ENCODE data around the gene CTNNA3. TPM values are rescaled to one million over a fixed set of nuclear protein-coding genes. Genes with fewer than 3 reads are reported as not detected.

CTNNA3 gene
- total RNA-seq, 2 donors from 2014 or later = 3.2 to 7.2 TPM

GRCh38 chr10:66259836-66260235 lies 1436.2 kb downstream of the CTNNA3 start:
- Histone ChIP-seq H3K4me1 (ENCODE audit: control insufficient read depth, insufficient read depth, low read length) (peaks cover 15% of the 10 kb centered on the region), H3K9me3 (ENCODE audit: control insufficient read depth, low read length) (peaks cover 3% of the 10 kb centered on the region), H3K4me3 (ENCODE audit: low read length) (peak overlapping the region; percentile 15), H3K27ac (ENCODE audit: low read depth, low read length) (no peak overlapping the region), H3K27me3 (ENCODE audit: control insufficient read depth, insufficient read depth, low read length, poor library complexity, severe bottlenecking) (no peaks in the 10 kb centered on the region), H3K36me3 (ENCODE audit: control insufficient read depth, insufficient read depth, low read length) (no peaks in the 10 kb centered on the region), H3K9ac (ENCODE audit: extremely low read depth, low read length, poor library complexity, severe bottlenecking) (no peak overlapping the region)
- H3K4me1 Mint-ChIP-seq = peaks cover 49% of the 10 kb centered on the region
- peaks cover 2% of the 10 kb centered on the region for H3K27me3 Mint-ChIP-seq (ENCODE audit: insufficient read depth)
- H3K27ac Mint-ChIP-seq = no peak overlapping the region
- no peaks in the 10 kb centered on the region for H3K9me3 Mint-ChIP-seq
- H3K4me3 Mint-ChIP-seq = no peak overlapping the region
- WGBS, 2 experiments (ENCODE audit: insufficient coverage in 1 of 2, insufficient read length in 1 of 2) = 80 to 93% methylated on average over 2 of the region's 2 CpGs
- TF ChIP-seq CTCF (conservative IDR thresholded peaks at IDR 0.05) = no peak
- no peak for DNase-seq
- no peaks in the 10 kb centered on the region for H3K36me3 Mint-ChIP-seq (ENCODE audit: low read depth)

- H3K27ac Mint-ChIP-seq = no peak overlapping the region
- H3K27ac ChIP-seq (ENCODE audit: low read depth, low read length) = no peak overlapping the region
- no peak overlapping the region for H3K9ac ChIP-seq (ENCODE audit: extremely low read depth, low read length, poor library complexity, severe bottlenecking)
- H3K27me3 ChIP-seq (ENCODE audit: control insufficient read depth, insufficient read depth, low read length, poor library complexity, severe bottlenecking) = no peaks in the 10 kb centered on the region
- TF ChIP-seq CTCF (conservative IDR thresholded peaks at IDR 0.05) = no peak
- peaks cover 12% of the 10 kb centered on the region for H3K4me1 ChIP-seq (ENCODE audit: control insufficient read depth, insufficient read depth, low read length)
- peaks cover 43% of the 10 kb centered on the region for H3K4me1 Mint-ChIP-seq
- peaks cover 3% of the 10 kb centered on the region for H3K9me3 ChIP-seq (ENCODE audit: control insufficient read depth, low read length)
- H3K36me3 Mint-ChIP-seq (ENCODE audit: low read depth) = no peaks in the 10 kb centered on the region
- no peaks in the 10 kb centered on the region for H3K9me3 Mint-ChIP-seq
- WGBS, 2 experiments (ENCODE audit: insufficient coverage in 1 of 2, insufficient read length in 1 of 2) = 88 to 100% methylated on average over 1 to 2 of the region's 2 CpGs
- peak overlapping the region; percentile 15 for H3K4me3 ChIP-seq (ENCODE audit: low read length)
- H3K27me3 Mint-ChIP-seq (ENCODE audit: insufficient read depth) = peaks cover 2% of the 10 kb centered on the region
- DNase-seq = no peak
- no peaks in the 10 kb centered on the region for H3K36me3 ChIP-seq (ENCODE audit: control insufficient read depth, insufficient read depth, low read length)
- H3K4me3 Mint-ChIP-seq = no peak overlapping the region
These were observed 1437.3 kb downstream of the CTNNA3 start for GRCh38 chr10:66258693-66259092.

DNA sequence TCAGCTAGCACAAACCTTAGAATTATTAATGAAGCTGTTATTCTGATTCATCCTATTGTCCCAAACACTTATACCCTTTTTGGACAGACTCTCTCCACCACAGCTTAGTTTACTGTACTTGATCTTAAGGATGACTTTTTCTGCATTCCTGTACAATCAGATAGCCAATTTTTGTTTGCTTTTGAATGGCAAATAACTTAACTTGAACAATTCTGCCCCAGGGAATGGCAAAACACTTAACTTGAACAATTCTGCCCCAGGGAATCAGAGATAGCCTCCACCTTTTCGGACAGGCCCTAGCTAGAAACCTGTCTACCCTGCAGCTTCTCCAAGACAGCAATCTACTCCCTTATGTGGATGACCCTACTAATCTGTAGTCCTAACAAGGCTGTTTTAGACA lies 1438.2 kb downstream of the CTNNA3 start:
- H3K9ac ChIP-seq (ENCODE audit: extremely low read depth, low read length, poor library complexity, severe bottlenecking) = no peak overlapping the region
- Mint-ChIP-seq H3K27me3 (ENCODE audit: insufficient read depth) (peaks cover 2% of the 10 kb centered on the region), H3K4me1 (peaks cover 34% of the 10 kb centered on the region), H3K4me3 (no peak overlapping the region), H3K9me3 (no peaks in the 10 kb centered on the region), H3K27ac (no peak overlapping the region), H3K36me3 (ENCODE audit: low read depth) (no peaks in the 10 kb centered on the region)
- no peak overlapping the region for H3K27ac ChIP-seq (ENCODE audit: low read depth, low read length)
- no peak for DNase-seq
- H3K4me3 ChIP-seq (ENCODE audit: low read length) = no peak overlapping the region
- no peaks in the 10 kb centered on the region for H3K36me3 ChIP-seq (ENCODE audit: control insufficient read depth, insufficient read depth, low read length)
- peaks cover 12% of the 10 kb centered on the region for H3K4me1 ChIP-seq (ENCODE audit: control insufficient read depth, insufficient read depth, low read length)
- 86 to 95% methylated on average over 1 of the region's 1 CpG for WGBS, 2 experiments (ENCODE audit: insufficient coverage in 1 of 2, insufficient read length in 1 of 2)
- peaks cover 3% of the 10 kb centered on the region for H3K9me3 ChIP-seq (ENCODE audit: control insufficient read depth, low read length)
- no peak for TF ChIP-seq CTCF (conservative IDR thresholded peaks at IDR 0.05)
- no peaks in the 10 kb centered on the region for H3K27me3 ChIP-seq (ENCODE audit: control insufficient read depth, insufficient read depth, low read length, poor library complexity, severe bottlenecking)
